Measurements from ENCODE around the gene INPP5K.

Gene INPP5K

DNA sequence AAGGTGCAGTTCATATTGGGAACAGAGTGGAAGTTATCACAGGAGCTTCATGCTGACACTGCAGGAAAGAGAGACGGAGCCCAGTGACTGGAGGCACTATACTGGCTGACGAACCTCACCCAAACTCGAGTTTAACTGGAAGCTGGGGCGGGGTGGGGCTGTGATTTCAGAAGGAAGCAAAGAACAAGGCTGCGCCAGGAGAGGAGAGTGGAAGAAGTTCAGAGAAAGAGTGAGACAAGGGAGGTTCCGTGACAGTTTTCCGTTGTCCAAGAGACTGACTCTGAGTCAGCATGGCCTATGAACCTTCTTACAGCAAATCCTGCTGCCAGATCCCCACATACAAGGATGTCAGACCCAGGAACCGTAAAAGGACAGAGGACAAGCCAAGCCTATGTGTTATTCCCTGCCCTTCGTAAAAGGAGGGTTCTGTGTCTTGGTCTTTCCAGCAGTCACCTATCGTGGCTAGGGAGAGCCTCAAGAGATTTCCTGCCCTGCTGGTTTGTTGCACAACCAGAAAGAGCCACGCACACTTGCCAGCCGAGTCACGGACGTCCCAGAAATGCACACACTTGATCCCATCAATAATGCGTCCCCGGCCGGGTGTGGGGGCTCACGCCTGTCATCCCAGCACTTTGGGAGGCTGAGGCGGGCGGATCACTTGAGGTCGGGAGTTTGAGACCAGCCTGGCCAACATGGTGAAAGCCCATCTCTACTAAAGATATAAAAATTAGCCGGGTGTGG is 41.1 kb upstream of the INPP5K start:
- Histone ChIP-seq H3K27ac (ENCODE audit: low read length) (no peak overlapping the region), H3K79me2 (ENCODE audit: low read length) (peaks cover 58% of the 10 kb centered on the region), H2AFZ (ENCODE audit: low read length) (no peak overlapping the region), H4K20me1 (ENCODE audit: insufficient read depth, low read length) (no peaks in the 10 kb centered on the region), H3K9me3 (replicated peaks; ENCODE audit: insufficient read depth, low read length) (no peaks in the 10 kb centered on the region), H3K4me3 (ENCODE audit: low read length) (no peak overlapping the region), H3K27me3 (replicated peaks; ENCODE audit: insufficient read depth, low read length) (no peaks in the 10 kb centered on the region), H3K4me2 (ENCODE audit: low read depth, low read length) (no peak overlapping the region), H3K9me2 (replicated peaks; ENCODE audit: insufficient read depth, low read length) (no peaks in the 10 kb centered on the region), H3F3A (ENCODE audit: insufficient read depth, low read length) (no peaks in the 10 kb centered on the region), H3K4me1 (ENCODE audit: low read length) (peaks cover 6% of the 10 kb centered on the region), H3K36me3 (replicated peaks; ENCODE audit: insufficient read depth, low read length) (no peaks in the 10 kb centered on the region), H3K9ac (ENCODE audit: low read length) (no peak overlapping the region)
- no peak for DNase-seq
- TF ChIP-seq CTCF (IDR thresholded peaks at IDR 0.05; ENCODE audit: low read length) = no peak
- TF ChIP-seq EZH2 (optimal IDR thresholded peaks at IDR 0.05; ENCODE audit: low read depth, low read length) = no peak
- TF ChIP-seq EZH2phosphoT487 (IDR thresholded peaks at IDR 0.05; ENCODE audit: low read length) = no peak

GRCh38 chr17:1555651-1556471 is 39.4 kb upstream of the INPP5K start:
- no peak for TF ChIP-seq CTCF (IDR thresholded peaks at IDR 0.05; ENCODE audit: low read length)
- no peak for TF ChIP-seq EZH2 (optimal IDR thresholded peaks at IDR 0.05; ENCODE audit: low read depth, low read length)
- no peak for TF ChIP-seq EZH2phosphoT487 (IDR thresholded peaks at IDR 0.05; ENCODE audit: low read length)
- no peak overlapping the region for H3K4me2 ChIP-seq (ENCODE audit: low read depth, low read length)
- H3K9ac ChIP-seq (ENCODE audit: low read length) = no peak overlapping the region
- H3K79me2 ChIP-seq (ENCODE audit: low read length) = peaks cover 46% of the 10 kb centered on the region
- H3K36me3 ChIP-seq (replicated peaks; ENCODE audit: insufficient read depth, low read length) = no peaks in the 10 kb centered on the region
- no peak overlapping the region for H3K4me3 ChIP-seq (ENCODE audit: low read length)
- no peaks in the 10 kb centered on the region for H3K4me1 ChIP-seq (ENCODE audit: low read length)
- H3K9me2 ChIP-seq (replicated peaks; ENCODE audit: insufficient read depth, low read length) = no peaks in the 10 kb centered on the region
- no peaks in the 10 kb centered on the region for H4K20me1 ChIP-seq (ENCODE audit: insufficient read depth, low read length)
- H2AFZ ChIP-seq (ENCODE audit: low read length) = no peak overlapping the region
- H3F3A ChIP-seq (ENCODE audit: insufficient read depth, low read length) = no peaks in the 10 kb centered on the region
- H3K27me3 ChIP-seq (replicated peaks; ENCODE audit: insufficient read depth, low read length) = no peaks in the 10 kb centered on the region
- no peaks in the 10 kb centered on the region for H3K9me3 ChIP-seq (replicated peaks; ENCODE audit: insufficient read depth, low read length)
- DNase-seq = no peak
- H3K27ac ChIP-seq (ENCODE audit: low read length) = no peak overlapping the region

DNA sequence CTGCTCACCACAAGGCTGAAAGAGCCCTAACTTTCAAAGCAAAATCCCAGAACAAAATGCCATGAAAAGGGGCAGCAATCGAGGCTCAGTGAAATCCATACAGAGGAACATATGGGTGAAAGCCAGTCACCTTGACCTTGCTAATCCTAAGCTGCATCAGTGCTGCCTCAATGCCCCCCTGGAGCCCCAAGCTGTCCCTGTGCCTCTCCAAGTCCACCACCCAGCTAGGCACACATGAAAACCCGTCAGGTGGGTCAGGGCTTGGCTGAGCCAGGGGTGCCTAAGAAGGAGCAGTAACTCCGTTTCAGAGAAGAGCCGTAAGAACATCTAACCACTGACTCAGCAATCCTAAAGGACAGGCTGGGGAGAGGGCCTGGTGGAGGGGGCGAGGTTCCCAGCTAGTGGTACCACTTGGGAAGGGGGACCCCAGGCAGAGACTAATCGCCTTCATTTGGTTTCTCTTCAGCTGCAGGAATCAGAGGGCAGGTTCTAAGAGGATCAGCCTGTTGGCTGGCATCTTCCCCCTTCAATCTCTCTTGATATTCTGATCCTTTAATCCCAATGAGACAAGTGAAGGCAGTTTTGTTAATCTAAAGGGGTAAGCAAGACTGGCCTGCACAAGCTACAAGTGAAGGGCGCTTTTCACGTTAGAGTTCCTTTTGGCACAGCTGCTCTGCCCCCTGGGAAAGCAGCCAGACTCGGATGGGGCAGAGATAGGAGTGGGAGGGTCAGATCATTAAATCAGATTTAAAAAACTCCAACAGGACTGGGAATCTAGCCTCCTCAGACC is 38.5 kb upstream of the INPP5K start:
- no peak for DNase-seq
- TF ChIP-seq EZH2phosphoT487 (IDR thresholded peaks at IDR 0.05; ENCODE audit: low read length) = no peak
- no peak for TF ChIP-seq CTCF (IDR thresholded peaks at IDR 0.05; ENCODE audit: low read length)
- no peak for TF ChIP-seq EZH2 (optimal IDR thresholded peaks at IDR 0.05; ENCODE audit: low read depth, low read length)
- Histone ChIP-seq H3K27ac (ENCODE audit: low read length) (no peak overlapping the region), H3K36me3 (replicated peaks; ENCODE audit: insufficient read depth, low read length) (no peaks in the 10 kb centered on the region), H2AFZ (ENCODE audit: low read length) (no peak overlapping the region), H3K9me2 (replicated peaks; ENCODE audit: insufficient read depth, low read length) (no peaks in the 10 kb centered on the region), H3F3A (ENCODE audit: insufficient read depth, low read length) (no peaks in the 10 kb centered on the region), H4K20me1 (ENCODE audit: insufficient read depth, low read length) (no peaks in the 10 kb centered on the region), H3K9me3 (replicated peaks; ENCODE audit: insufficient read depth, low read length) (no peaks in the 10 kb centered on the region), H3K4me1 (ENCODE audit: low read length) (no peaks in the 10 kb centered on the region), H3K4me3 (ENCODE audit: low read length) (no peak overlapping the region), H3K9ac (ENCODE audit: low read length) (no peak overlapping the region), H3K79me2 (ENCODE audit: low read length) (peaks cover 37% of the 10 kb centered on the region), H3K4me2 (ENCODE audit: low read depth, low read length) (no peak overlapping the region), H3K27me3 (replicated peaks; ENCODE audit: insufficient read depth, low read length) (no peaks in the 10 kb centered on the region)

Data from MM.1S (cell line).